Breast epithelium (tissue), 4 donors: ENCODE data around the gene DQX1. TPM values are rescaled to one million over a fixed set of nuclear protein-coding genes. Genes with fewer than 3 reads are reported as not detected.

Experiments
- DNase-seq, 2 donors: peaks; one replicate each; pipeline ENCODE4 v3.0.0-alpha.2; 2019; ENCODE audit warnings: low spot score in 2 of 2
- H3K27ac ChIP-seq, 2 donors: fragments of 200-600 bp; sonication (generic) in 1 of 2; one replicate each; pipeline ENCODE4 v1.5.1; 2016 to 2019; ENCODE audit warnings: mild to moderate bottlenecking in 1 of 2
- H3K27me3 ChIP-seq, 2 donors: fragments of 200-600 bp; sonication (generic) in 1 of 2; one replicate each; pipeline versions ENCODE4 v1.5.1 to v1.6.0; 2017 to 2019; ENCODE audit warnings: control low read depth in 1 of 2, mild to moderate bottlenecking in 1 of 2
- H3K36me3 ChIP-seq: fragments of 200-600 bp; one replicate; pipeline ENCODE4 v1.5.1; 2019
- H3K4me1 ChIP-seq, 2 donors: fragments of 200-600 bp; sonication (generic); one replicate each; pipeline ENCODE4 v1.5.1; 2016 to 2019; ENCODE audit warnings: control low read depth in 1 of 2
- H3K4me3 ChIP-seq, 3 donors: fragments of 200-600 bp; sonication (generic); 1 replicate in 2 of 3; 2 replicates in 1 of 3; pipeline ENCODE4 v1.5.1; 2016 to 2019; ENCODE audit warnings: mild to moderate bottlenecking in 3 of 3, moderate library complexity in 2 of 3
- H3K9me3 ChIP-seq, 2 donors: fragments of 200-600 bp; sonication (generic) in 1 of 2; one replicate each; pipeline ENCODE4 v1.5.1; 2016 to 2019; ENCODE audit warnings: control low read depth in 1 of 2
- POLR2A ChIP-seq: fragments of 450-650 bp; IDR thresholded peaks from one replicate; pipeline ENCODE4 v1.6.1; 2016; ENCODE audit warnings: antibody characterized with exemption, mild to moderate bottlenecking, moderate library complexity
- POLR2AphosphoS5 ChIP-seq, 3 donors: sonication (generic); formaldehyde crosslinking; IDR thresholded peaks; one replicate each; pipeline ENCODE4 v1.6.1; 2017; ENCODE audit warnings: antibody characterized with exemption in 3 of 3
- intact Hi-C: fragments of 100-400 bp; cut with DNase I; formaldehyde crosslinking; loops from one replicate; pipeline ENCODE4 v1.15.1; 2023; ENCODE audit warnings: low total_unique reads
- total RNA-seq, 3 donors: library from RNA; depleted of rRNA; stranded (reverse); fragments of >200 nt; gene quantifications; one replicate each; pipeline ENCODE4 v1.1.0, GENCODE V29; 2016
- TF ChIP-seq, protein P1 (sequence below), 3 donors: fragments of 450-650 bp; IDR thresholded peaks; one replicate each; pipeline ENCODE4 v1.5.1; 2016 to 2017; ENCODE audit warnings: antibody characterized with exemption in 3 of 3, mild to moderate bottlenecking in 3 of 3, moderate library complexity in 3 of 3

DQX1 gene
- total RNA-seq, 3 donors from 2014 or later: 0.66 TPM; not detected in 2

DNA sequence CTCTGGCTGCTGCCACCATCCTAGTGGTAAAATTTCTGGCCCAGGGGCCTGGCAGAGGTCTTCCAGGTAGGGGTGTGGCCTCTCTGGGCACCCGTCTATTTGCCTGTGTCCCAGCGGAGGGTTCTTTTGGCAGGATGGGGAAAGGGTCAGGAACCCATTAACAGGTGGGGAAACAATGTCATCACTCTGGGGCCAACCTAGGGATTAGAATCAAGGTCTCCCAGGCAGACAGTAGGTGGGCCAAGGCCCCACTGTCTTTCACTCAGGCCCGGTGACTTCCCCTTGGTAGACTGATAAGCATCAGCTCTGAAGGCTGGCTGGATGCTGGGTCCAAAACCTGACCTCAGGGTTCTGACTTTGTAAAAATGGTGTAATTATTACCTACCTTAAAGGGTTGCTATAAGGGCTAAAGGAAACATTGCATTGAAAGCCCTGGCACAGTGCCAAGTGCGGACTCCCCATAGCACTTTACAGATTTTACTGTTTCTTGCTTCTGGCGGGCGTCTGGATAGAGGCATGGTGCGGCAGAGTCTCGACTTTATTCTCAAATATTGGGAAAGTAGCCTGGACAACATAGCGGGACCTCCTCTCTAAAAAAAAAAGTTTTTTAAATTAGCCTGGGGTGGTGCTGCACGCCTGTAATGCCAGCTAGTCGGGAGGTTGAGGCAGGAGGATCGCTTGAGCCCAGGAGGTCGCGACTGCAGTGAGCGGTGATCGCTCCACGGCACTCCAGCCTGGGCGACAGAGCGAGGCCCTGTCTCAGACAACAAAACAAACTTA is 28.8 kb downstream of the DQX1 start:
- no peak for DNase-seq
- H3K27ac ChIP-seq: no peak overlapping the region
- peaks cover 0 to 3% of the 10 kb centered on the region in 2 donors for H3K4me1 ChIP-seq
- peak overlapping the region; percentile 31 to 70 (median 55) for H3K4me3 ChIP-seq
- intact Hi-C loops: no loop called here
- peaks cover 3% of the 10 kb centered on the region for H3K36me3 ChIP-seq
- no peaks in the 10 kb centered on the region for H3K9me3 ChIP-seq
- no peak for TF ChIP-seq POLR2AphosphoS5 (IDR thresholded peaks at IDR 0.05)
- TF ChIP-seq POLR2A: no peak
- TF ChIP-seq, protein P1, sequence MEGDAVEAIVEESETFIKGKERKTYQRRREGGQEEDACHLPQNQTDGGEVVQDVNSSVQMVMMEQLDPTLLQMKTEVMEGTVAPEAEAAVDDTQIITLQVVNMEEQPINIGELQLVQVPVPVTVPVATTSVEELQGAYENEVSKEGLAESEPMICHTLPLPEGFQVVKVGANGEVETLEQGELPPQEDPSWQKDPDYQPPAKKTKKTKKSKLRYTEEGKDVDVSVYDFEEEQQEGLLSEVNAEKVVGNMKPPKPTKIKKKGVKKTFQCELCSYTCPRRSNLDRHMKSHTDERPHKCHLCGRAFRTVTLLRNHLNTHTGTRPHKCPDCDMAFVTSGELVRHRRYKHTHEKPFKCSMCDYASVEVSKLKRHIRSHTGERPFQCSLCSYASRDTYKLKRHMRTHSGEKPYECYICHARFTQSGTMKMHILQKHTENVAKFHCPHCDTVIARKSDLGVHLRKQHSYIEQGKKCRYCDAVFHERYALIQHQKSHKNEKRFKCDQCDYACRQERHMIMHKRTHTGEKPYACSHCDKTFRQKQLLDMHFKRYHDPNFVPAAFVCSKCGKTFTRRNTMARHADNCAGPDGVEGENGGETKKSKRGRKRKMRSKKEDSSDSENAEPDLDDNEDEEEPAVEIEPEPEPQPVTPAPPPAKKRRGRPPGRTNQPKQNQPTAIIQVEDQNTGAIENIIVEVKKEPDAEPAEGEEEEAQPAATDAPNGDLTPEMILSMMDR (IDR thresholded peaks at IDR 0.05): no peak
- H3K27me3 ChIP-seq: peaks cover 6 to 7% of the 10 kb centered on the region in 2 donors

DNA sequence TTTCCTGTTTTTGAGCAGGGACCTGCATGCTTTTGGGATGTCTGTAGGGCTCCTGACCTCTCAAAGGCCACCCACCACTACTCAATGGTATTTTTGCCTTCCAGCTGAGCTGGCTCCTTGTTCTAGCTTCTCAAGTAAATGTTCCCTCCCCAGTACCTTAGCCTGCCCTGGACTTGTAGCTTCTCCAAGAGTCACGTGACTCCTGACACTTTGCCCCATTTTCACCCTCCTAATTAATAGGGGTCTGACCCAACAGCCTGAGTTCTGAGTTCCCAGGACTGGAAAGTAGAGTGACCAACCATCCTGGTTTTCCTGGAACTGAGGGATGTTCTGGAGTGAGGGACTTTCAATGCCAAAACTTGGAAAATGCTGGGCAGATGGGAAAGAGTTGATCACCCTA is 30.6 kb downstream of the DQX1 start:
- Histone ChIP-seq H3K4me1 (peaks cover 0 to 3% of the 10 kb centered on the region in 2 donors), H3K27me3 (peaks cover 6 to 7% of the 10 kb centered on the region in 2 donors), H3K36me3 (peaks cover 3% of the 10 kb centered on the region), H3K27ac (no peak overlapping the region), H3K4me3 (no peak overlapping the region), H3K9me3 (no peaks in the 10 kb centered on the region)
- no peak for DNase-seq
- intact Hi-C loops: no loop called here
- TF ChIP-seq POLR2A (no peak), POLR2AphosphoS5 (IDR thresholded peaks at IDR 0.05) (no peak)
- TF ChIP-seq, protein P1 (IDR thresholded peaks at IDR 0.05): no peak

DNA sequence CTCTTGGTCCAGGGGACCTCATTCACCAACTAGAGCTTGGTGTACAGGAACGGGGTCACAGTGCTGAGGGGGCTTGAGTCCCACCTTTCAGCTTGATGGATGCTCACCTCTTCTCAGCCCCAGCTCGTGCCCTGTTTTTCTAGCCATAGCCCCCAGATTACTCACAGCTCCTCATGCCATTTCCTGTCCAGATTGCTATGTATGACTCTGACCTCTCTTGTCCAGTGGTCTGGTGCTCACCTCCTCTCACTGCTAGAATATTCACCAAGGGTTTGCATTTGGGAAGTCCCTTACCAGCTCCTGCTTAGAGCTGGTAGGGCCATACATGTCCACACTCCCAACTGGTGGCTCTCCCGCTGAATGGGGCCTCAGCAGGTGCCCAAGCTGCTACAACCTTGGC is 32.5 kb downstream of the DQX1 start:
- no peak for DNase-seq
- H3K27me3 ChIP-seq: peaks cover 0 to 6% of the 10 kb centered on the region in 2 donors
- no peaks in the 10 kb centered on the region for H3K9me3 ChIP-seq
- no peak overlapping the region for H3K27ac ChIP-seq
- no peaks in the 10 kb centered on the region for H3K4me1 ChIP-seq
- no peak overlapping the region for H3K4me3 ChIP-seq
- intact Hi-C loops: no loop called here
- peaks cover 3% of the 10 kb centered on the region for H3K36me3 ChIP-seq
- TF ChIP-seq POLR2AphosphoS5 (IDR thresholded peaks at IDR 0.05): no peak
- no peak for TF ChIP-seq POLR2A
- TF ChIP-seq, protein P1 (IDR thresholded peaks at IDR 0.05): no peak

DNA sequence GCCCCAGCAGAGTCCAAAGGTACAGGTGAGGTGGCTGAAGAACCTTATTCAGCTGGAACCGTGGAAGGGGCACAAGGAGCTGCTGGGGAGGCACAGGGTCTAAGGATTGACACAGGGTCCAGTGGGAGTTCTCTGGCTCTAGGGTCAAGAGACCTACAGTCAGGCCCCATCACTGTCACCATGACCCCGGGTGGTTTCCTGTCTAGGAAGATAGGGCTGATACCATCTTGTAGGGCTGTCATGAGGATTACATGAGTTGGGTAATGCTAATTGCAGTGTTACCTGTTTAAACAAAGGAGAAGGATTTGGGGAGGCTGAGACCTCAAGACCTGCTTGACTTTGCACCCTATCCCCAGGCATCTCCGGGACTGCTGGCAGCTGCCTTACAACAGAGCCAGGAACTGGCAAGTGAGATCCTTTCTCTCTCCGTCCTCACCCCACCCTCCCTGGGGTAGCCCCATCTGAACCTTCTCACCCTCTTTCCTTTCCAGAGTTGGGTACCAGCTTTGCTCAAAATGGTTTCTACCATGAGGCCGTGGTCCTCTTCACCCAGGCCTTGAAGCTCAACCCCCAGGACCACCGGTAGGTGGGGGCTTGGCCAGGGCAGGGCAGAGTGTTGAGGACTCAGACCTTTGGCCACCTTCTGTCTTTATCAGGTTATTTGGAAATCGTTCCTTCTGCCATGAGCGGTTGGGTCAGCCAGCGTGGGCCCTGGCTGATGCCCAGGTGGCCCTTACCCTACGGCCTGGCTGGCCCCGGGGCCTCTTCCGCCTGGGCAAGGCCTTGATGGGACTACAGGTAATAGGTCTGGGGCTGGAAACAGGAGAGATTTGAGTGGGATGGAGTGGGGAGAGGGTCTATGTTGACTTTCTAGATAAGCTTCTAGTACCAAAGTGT is 34.1 kb downstream of the DQX1 start:
- no peak for DNase-seq
- H3K4me3 ChIP-seq: no peak overlapping the region
- peaks cover 3% of the 10 kb centered on the region for H3K36me3 ChIP-seq
- no peaks in the 10 kb centered on the region for H3K9me3 ChIP-seq
- H3K27me3 ChIP-seq: no peaks in the 10 kb centered on the region
- H3K27ac ChIP-seq: no peak overlapping the region
- no peaks in the 10 kb centered on the region for H3K4me1 ChIP-seq
- intact Hi-C loops: no loop called here
- TF ChIP-seq, protein P1 (IDR thresholded peaks at IDR 0.05): no peak
- TF ChIP-seq POLR2AphosphoS5 (IDR thresholded peaks at IDR 0.05) (no peak), POLR2A (no peak)

DNA sequence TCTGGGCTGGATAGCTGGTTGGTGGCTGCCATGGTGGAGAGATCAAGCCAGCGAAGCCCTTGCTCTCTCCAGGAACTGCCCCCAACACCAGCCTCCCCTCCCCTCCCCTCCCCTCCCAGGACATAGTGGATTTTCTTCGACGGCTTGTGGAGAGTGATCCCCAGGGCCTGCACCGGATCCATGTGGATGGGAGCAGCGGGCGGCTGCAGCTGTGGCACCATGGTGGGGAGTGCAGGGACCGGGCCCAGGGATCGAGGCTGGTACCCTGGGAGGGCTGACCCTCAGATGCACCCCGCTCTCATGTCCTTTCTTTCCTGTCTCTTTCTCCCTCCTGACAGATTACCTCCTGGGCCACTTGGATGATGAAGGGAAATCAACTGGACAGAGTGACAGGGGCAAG is 36.1 kb downstream of the DQX1 start:
- Histone ChIP-seq H3K9me3 (no peaks in the 10 kb centered on the region), H3K36me3 (peaks cover 3% of the 10 kb centered on the region), H3K27me3 (no peaks in the 10 kb centered on the region), H3K4me3 (no peak overlapping the region), H3K27ac (no peak overlapping the region), H3K4me1 (no peaks in the 10 kb centered on the region)
- intact Hi-C loops: no loop called here
- no peak for DNase-seq
- TF ChIP-seq, protein P1 (IDR thresholded peaks at IDR 0.05): no peak
- TF ChIP-seq POLR2AphosphoS5 (IDR thresholded peaks at IDR 0.05) (no peak), POLR2A (no peak)
